K562 (cell line): ENCODE data around the gene ILF2.

ENCODE experiments used
- CREB3 ChIP-seq: fragments of 450-650 bp; conservative IDR thresholded peaks from 2 replicates; pipeline ENCODE4 v1.6.1; 2016; ENCODE audit warnings: missing genetic modification characterization, low read depth, mild to moderate bottlenecking, missing compliant biosample characterization, moderate library complexity
- CTCF ChIP-seq, 3 experiments: IDR thresholded peaks in 2 of 3; conservative IDR thresholded peaks in 1 of 3; 2 replicates each; pipeline ENCODE4 v1.5.1; 2011 to 2012; ENCODE audit warnings: low read length in 3 of 3, mild to moderate bottlenecking in 3 of 3, control low read depth in 2 of 3, improper control_type of control experiment in 1 of 3, inconsistent platforms in 1 of 3, low read depth in 1 of 3, mixed read lengths in 1 of 3, moderate library complexity in 1 of 3; ENCODE audit not compliant: insufficient read depth in 2 of 3
- EGR1 ChIP-seq: fragments of 450-650 bp; conservative IDR thresholded peaks from 2 replicates; pipeline ENCODE4 v1.6.1; 2017; ENCODE audit warnings: mild to moderate bottlenecking
- FOXA3 ChIP-seq, 2 experiments: fragments of 450-650 bp in 1 of 2; sonication (generic) in 1 of 2; formaldehyde crosslinking; IDR thresholded peaks in 1 of 2; conservative IDR thresholded peaks in 1 of 2; 2 replicates each; pipeline versions ENCODE4 v1.4.0 to v1.8.0; 2020 to 2022; ENCODE audit warnings: mild to moderate bottlenecking in 2 of 2, missing genetic modification reagents in 1 of 2
- GTF2F1 ChIP-seq: IDR thresholded peaks from 2 replicates; pipeline ENCODE4 v1.6.1; 2011; ENCODE audit warnings: low read depth, low read length, improper control_type of control experiment
- REST ChIP-seq, 2 experiments: fragments of 450-650 bp; formaldehyde crosslinking in 1 of 2; IDR thresholded peaks; 2 replicates each; pipeline versions ENCODE4 v1.4.0 to v1.6.1; 2014 to 2020; ENCODE audit warnings: mild to moderate bottlenecking in 2 of 2, borderline replicate concordance in 1 of 2, low read depth in 1 of 2
- TAF1 ChIP-seq: IDR thresholded peaks from 2 replicates; pipeline ENCODE4 v1.6.1; 2011; ENCODE audit warnings: mild to moderate bottlenecking, low read length, moderate library complexity; ENCODE audit not compliant: insufficient read depth, control insufficient read depth, severe bottlenecking; ENCODE audit errors: extremely low read depth
- ZNF174 ChIP-seq: fragments of 250-450 bp; sonication (Bioruptor Pico); IDR thresholded peaks from 2 replicates; pipeline ENCODE4 v1.4.0; 2020; ENCODE audit warnings: mild to moderate bottlenecking

- TF ChIP-seq TAF1 (no peak), FOXA3 (CRISPR knock-in tag; conservative IDR thresholded peaks at IDR 0.05 in 1 of 2, IDR thresholded peaks at IDR 0.05 in 1 of 2) (no peak), REST (IDR thresholded peaks at IDR 0.05; ENCODE audit: borderline replicate concordance) (no peak), REST (CRISPR knock-in tag; IDR thresholded peaks at IDR 0.05; ENCODE audit: low read depth) (no peak), EGR1 (no peak), ZNF174 (CRISPR knock-in tag) (no peak), CTCF (IDR thresholded peaks at IDR 0.05 in 2 of 3, conservative IDR thresholded peaks at IDR 0.05 in 1 of 3; ENCODE audit: insufficient read depth in 2 of 3, low read depth in 1 of 3, low read length in 3 of 3) (no peak), CREB3 (tag) (no peak), GTF2F1 (no peak)
These were observed 18.0 kb upstream of the ILF2 start for GRCh38 chr1:153688736-153689328.
